Measurements from ENCODE around the gene NPR3. TPM values are rescaled to one million over a fixed set of nuclear protein-coding genes. Genes with fewer than 3 reads are reported as not detected.

NPR3 gene
- total and polyA plus RNA-seq, 2 of the 8 experiments (the other 6 are each of a cell fraction or from before 2014, with no cell fraction given), result not detected

DNA sequence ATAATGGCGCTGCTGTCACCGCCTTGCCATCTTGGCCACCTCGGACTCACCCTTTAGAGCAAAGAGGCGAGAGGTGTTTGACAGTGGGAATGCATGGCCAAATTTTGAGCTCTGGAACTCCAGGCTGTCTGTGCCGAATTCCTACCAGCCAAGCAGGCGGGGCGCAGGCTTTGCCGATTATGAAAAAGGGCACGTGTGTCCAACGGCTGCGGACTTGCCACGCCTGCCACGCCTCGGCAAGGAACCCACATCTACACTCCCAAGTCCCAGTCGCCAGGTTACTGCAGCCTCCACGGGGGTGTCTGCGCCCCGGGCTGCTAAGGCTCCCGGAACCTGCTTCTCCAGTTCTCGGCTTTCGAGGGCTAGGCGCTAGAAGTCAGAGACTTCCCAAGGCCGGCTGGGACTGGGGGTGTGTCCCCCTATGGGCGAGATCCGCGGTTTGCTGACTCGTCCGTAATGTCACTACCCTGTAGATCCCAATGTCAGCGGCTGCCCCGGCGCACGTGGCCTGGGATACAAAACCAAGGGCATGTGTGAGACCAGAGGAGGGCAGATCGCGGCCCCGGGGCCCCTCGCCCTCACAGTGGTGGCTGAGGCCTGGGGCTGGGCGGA is 2.8 kb downstream of the NPR3 start (continued):
- TF ChIP-seq SUZ12 (IDR thresholded peaks at IDR 0.05; ENCODE audit: low read length) (no peak; the same call in none of the 2 replicates), FOSL1 (IDR thresholded peaks at IDR 0.05; ENCODE audit: insufficient read depth, low read depth, low read length) (no peak), PHF8 (conservative IDR thresholded peaks at IDR 0.05; ENCODE audit: low read depth, low read length) (no peak), CHD1 (IDR thresholded peaks at IDR 0.05; ENCODE audit: low read depth, low read length) (no peak), SP2 (IDR thresholded peaks at IDR 0.05; ENCODE audit: low read length) (no peak), HDAC2 (IDR thresholded peaks at IDR 0.05; ENCODE audit: borderline replicate concordance in 1 of 2, low read depth in 2 of 2, low read length in 2 of 2) (no peak), KDM5A (IDR thresholded peaks at IDR 0.05; ENCODE audit: low read length) (no peak), RNF2 (IDR thresholded peaks at IDR 0.05; ENCODE audit: borderline replicate concordance, low read depth, low read length, missing control alignments, poor library complexity, severe bottlenecking) (no peak), JUND (IDR thresholded peaks at IDR 0.05; ENCODE audit: low read length) (no peak), SP1 (IDR thresholded peaks at IDR 0.05; ENCODE audit: low read depth, low read length) (no peak), YY1 (IDR thresholded peaks at IDR 0.05; ENCODE audit: low read depth, low read length) (no peak)
- TF ChIP-seq, protein P1, sequence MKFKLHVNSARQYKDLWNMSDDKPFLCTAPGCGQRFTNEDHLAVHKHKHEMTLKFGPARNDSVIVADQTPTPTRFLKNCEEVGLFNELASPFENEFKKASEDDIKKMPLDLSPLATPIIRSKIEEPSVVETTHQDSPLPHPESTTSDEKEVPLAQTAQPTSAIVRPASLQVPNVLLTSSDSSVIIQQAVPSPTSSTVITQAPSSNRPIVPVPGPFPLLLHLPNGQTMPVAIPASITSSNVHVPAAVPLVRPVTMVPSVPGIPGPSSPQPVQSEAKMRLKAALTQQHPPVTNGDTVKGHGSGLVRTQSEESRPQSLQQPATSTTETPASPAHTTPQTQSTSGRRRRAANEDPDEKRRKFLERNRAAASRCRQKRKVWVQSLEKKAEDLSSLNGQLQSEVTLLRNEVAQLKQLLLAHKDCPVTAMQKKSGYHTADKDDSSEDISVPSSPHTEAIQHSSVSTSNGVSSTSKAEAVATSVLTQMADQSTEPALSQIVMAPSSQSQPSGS (IDR thresholded peaks at IDR 0.05; ENCODE audit: low read length), result no peak
- TF ChIP-seq, protein P2, sequence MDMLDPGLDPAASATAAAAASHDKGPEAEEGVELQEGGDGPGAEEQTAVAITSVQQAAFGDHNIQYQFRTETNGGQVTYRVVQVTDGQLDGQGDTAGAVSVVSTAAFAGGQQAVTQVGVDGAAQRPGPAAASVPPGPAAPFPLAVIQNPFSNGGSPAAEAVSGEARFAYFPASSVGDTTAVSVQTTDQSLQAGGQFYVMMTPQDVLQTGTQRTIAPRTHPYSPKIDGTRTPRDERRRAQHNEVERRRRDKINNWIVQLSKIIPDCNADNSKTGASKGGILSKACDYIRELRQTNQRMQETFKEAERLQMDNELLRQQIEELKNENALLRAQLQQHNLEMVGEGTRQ (IDR thresholded peaks at IDR 0.05; ENCODE audit: low read length), result peak; percentile 43; the same call in 1 of the 2 replicates

All from H1 (cell line).